ENCODE results near the gene SPNS2. TPM values are rescaled to one million over a fixed set of nuclear protein-coding genes. Genes with fewer than 3 reads are reported as not detected.

The SPNS2 gene
- polyA plus RNA-seq, 1 donor (not counting 4 experiments of a cell fraction or from before 2014, with no cell fraction given) = 0.10 TPM

DNA sequence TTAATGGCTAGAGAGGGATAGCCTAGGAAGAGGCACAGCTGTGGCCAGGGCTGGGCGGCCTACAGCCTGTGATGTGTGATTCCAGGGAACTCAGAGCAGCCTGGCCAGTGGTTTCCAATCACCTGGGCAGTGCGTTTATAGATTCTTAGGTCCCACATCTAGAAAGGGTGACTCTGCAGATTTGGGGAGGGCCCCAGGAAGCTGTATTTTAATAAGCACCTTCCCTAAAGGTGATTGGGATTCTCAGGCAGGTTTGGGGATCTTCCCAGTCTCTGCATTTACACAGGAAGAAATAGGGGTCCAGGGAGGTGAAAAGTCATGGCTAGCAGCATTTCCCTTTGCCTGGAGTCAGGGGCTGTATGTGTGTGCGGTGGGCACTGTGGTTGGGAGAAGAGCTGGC is 9.5 kb downstream of the SPNS2 start:
- H3K79me2 ChIP-seq (ENCODE audit: control insufficient read depth, insufficient read depth, low read length) = no peaks in the 10 kb centered on the region
- dilution Hi-C loops (cut with MboI; ENCODE audit: extremely low pct_ligation_motif_present, low sequenced_read_pairs) = no loop called here
- H3K27ac ChIP-seq (ENCODE audit: control insufficient read depth, insufficient read depth, low read length) = no peak overlapping the region
- DNase-seq (ENCODE audit: low read depth, low spot score) = no peak
- no peak for FAIRE-seq
- H3K9me3 ChIP-seq (ENCODE audit: control insufficient read depth, low read depth, low read length) = no peaks in the 10 kb centered on the region
- peaks cover 25% of the 10 kb centered on the region for H3K27me3 ChIP-seq (ENCODE audit: control insufficient read depth, extremely low read depth, insufficient read depth, low read length)
- H2AFZ ChIP-seq (ENCODE audit: control insufficient read depth, low read length) = no peak overlapping the region
- H3K4me1 ChIP-seq (ENCODE audit: control insufficient read depth, extremely low read depth, insufficient read depth, low read length) = no peaks in the 10 kb centered on the region
- no peak overlapping the region for H3K4me3 ChIP-seq (ENCODE audit: control insufficient read depth in 2 of 3, extremely low read depth in 1 of 3, insufficient read depth in 2 of 3, low read depth in 1 of 3, low read length in 3 of 3)
- no peak overlapping the region for H3K4me2 ChIP-seq (ENCODE audit: control insufficient read depth, extremely low read depth, insufficient read depth, low read depth, low read length)
- TF ChIP-seq, protein P1, sequence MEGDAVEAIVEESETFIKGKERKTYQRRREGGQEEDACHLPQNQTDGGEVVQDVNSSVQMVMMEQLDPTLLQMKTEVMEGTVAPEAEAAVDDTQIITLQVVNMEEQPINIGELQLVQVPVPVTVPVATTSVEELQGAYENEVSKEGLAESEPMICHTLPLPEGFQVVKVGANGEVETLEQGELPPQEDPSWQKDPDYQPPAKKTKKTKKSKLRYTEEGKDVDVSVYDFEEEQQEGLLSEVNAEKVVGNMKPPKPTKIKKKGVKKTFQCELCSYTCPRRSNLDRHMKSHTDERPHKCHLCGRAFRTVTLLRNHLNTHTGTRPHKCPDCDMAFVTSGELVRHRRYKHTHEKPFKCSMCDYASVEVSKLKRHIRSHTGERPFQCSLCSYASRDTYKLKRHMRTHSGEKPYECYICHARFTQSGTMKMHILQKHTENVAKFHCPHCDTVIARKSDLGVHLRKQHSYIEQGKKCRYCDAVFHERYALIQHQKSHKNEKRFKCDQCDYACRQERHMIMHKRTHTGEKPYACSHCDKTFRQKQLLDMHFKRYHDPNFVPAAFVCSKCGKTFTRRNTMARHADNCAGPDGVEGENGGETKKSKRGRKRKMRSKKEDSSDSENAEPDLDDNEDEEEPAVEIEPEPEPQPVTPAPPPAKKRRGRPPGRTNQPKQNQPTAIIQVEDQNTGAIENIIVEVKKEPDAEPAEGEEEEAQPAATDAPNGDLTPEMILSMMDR (optimal IDR thresholded peaks at IDR 0.05 in 1 of 3, IDR thresholded peaks at IDR 0.05 in 1 of 3, conservative IDR thresholded peaks at IDR 0.05 in 1 of 3; ENCODE audit: extremely low read depth in 1 of 3, insufficient read depth in 2 of 3, low read length in 3 of 3) = no peak
- no peak for TF ChIP-seq EZH2 (IDR thresholded peaks at IDR 0.05; ENCODE audit: low read length)
- no peaks in the 10 kb centered on the region for H3K36me3 ChIP-seq (ENCODE audit: control insufficient read depth in 2 of 2, extremely low read depth in 1 of 2, insufficient read depth in 2 of 2, low read length in 2 of 2)
- H3K9me1 ChIP-seq (ENCODE audit: control insufficient read depth, extremely low read depth, insufficient read depth, low read length) = no peaks in the 10 kb centered on the region
- H3K9ac ChIP-seq (ENCODE audit: control insufficient read depth, extremely low read depth, insufficient read depth, low read length) = no peak overlapping the region
- H4K20me1 ChIP-seq (ENCODE audit: control insufficient read depth, extremely low read depth, insufficient read depth, low read length) = no peaks in the 10 kb centered on the region

DNA sequence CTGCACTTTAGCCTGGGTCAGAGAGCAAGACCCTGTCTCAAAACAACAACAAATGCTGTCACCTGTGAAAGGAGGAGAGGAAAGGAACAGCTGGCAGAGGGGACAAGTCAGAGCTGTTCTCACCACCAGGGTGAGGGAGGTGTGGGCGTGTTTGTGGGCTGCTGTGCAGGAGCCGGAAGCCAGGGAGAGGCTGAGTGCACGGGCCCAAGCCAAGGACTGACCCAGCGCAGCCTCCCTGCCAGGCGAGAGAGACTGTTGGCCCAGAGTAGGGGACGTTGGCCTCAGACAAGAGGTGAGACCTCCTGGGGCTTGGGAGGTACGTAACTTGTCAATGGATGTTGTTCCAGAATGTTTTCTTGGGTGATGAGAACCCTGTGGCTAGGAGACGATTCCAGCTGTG is 10.7 kb downstream of the SPNS2 start:
- H3K36me3 ChIP-seq (ENCODE audit: control insufficient read depth in 2 of 2, extremely low read depth in 1 of 2, insufficient read depth in 2 of 2, low read length in 2 of 2) = no peaks in the 10 kb centered on the region
- no peak overlapping the region for H3K4me3 ChIP-seq (ENCODE audit: control insufficient read depth in 2 of 3, extremely low read depth in 1 of 3, insufficient read depth in 2 of 3, low read depth in 1 of 3, low read length in 3 of 3)
- no peak for TF ChIP-seq EZH2 (IDR thresholded peaks at IDR 0.05; ENCODE audit: low read length)
- TF ChIP-seq, protein P1 (optimal IDR thresholded peaks at IDR 0.05 in 1 of 3, IDR thresholded peaks at IDR 0.05 in 1 of 3, conservative IDR thresholded peaks at IDR 0.05 in 1 of 3; ENCODE audit: extremely low read depth in 1 of 3, insufficient read depth in 2 of 3, low read length in 3 of 3) = no peak
- no peaks in the 10 kb centered on the region for H3K79me2 ChIP-seq (ENCODE audit: control insufficient read depth, insufficient read depth, low read length)
- no peaks in the 10 kb centered on the region for H3K4me1 ChIP-seq (ENCODE audit: control insufficient read depth, extremely low read depth, insufficient read depth, low read length)
- H3K9me1 ChIP-seq (ENCODE audit: control insufficient read depth, extremely low read depth, insufficient read depth, low read length) = no peaks in the 10 kb centered on the region
- FAIRE-seq (no peak), DNase-seq (ENCODE audit: low read depth, low spot score) (no peak)
- no peak overlapping the region for H3K4me2 ChIP-seq (ENCODE audit: control insufficient read depth, extremely low read depth, insufficient read depth, low read depth, low read length)
- H3K9me3 ChIP-seq (ENCODE audit: control insufficient read depth, low read depth, low read length) = no peaks in the 10 kb centered on the region
- no peak overlapping the region for H3K27ac ChIP-seq (ENCODE audit: control insufficient read depth, insufficient read depth, low read length)
- no peaks in the 10 kb centered on the region for H4K20me1 ChIP-seq (ENCODE audit: control insufficient read depth, extremely low read depth, insufficient read depth, low read length)
- no peak overlapping the region for H3K9ac ChIP-seq (ENCODE audit: control insufficient read depth, extremely low read depth, insufficient read depth, low read length)
- H2AFZ ChIP-seq (ENCODE audit: control insufficient read depth, low read length) = no peak overlapping the region
- peaks cover 20% of the 10 kb centered on the region for H3K27me3 ChIP-seq (ENCODE audit: control insufficient read depth, extremely low read depth, insufficient read depth, low read length)
- dilution Hi-C loops (cut with MboI; ENCODE audit: extremely low pct_ligation_motif_present, low sequenced_read_pairs) = no loop called here
